NCI-H526 treated with DMSO at 0.1 percent for 48 hours (cell line): ENCODE data around the gene GRAMD1C.

Experiments used
- DNase-seq: peaks from one replicate; lab custom pipeline; 2025; lab: John Stamatoyannopoulos, UW

The GRAMD1C gene

GRCh38 chr3:113852506-113852905 is 13.9 kb downstream of the GRAMD1C start:
- no peak for DNase-seq

GRCh38 chr3:113867506-113867905 is 28.9 kb downstream of the GRAMD1C start:
- DNase-seq: no peak

GRCh38 chr3:113873293-113873692 is 34.7 kb downstream of the GRAMD1C start:
- no peak for DNase-seq

GRCh38 chr3:113873814-113874526 is 35.4 kb downstream of the GRAMD1C start:
- DNase-seq: no peak

- no peak for DNase-seq
Observed at GRCh38 chr3:113878403-113878802, 39.8 kb downstream of the GRAMD1C start.

- DNase-seq: no peak
Observed at GRCh38 chr3:113885050-113885449, 46.5 kb downstream of the GRAMD1C start.

GRCh38 chr3:113890256-113890900 is 51.8 kb downstream of the GRAMD1C start:
- no peak for DNase-seq

- DNase-seq: no peak
Observed at GRCh38 chr3:113894927-113895326, 56.3 kb downstream of the GRAMD1C start.

GRCh38 chr3:113895964-113896363 is 57.4 kb downstream of the GRAMD1C start:
- no peak for DNase-seq

- DNase-seq: no peak
Observed at GRCh38 chr3:113896930-113897329, 58.3 kb downstream of the GRAMD1C start.

GRCh38 chr3:113897373-113897777 is 58.8 kb downstream of the GRAMD1C start:
- DNase-seq: no peak

GRCh38 chr3:113898892-113899291 is 60.3 kb downstream of the GRAMD1C start:
- DNase-seq: no peak

- no peak for DNase-seq
Observed at GRCh38 chr3:113906568-113907140, 68.1 kb downstream of the GRAMD1C start.

GRCh38 chr3:113908133-113908532 is 69.5 kb downstream of the GRAMD1C start:
- DNase-seq: no peak

GRCh38 chr3:113910966-113911365 is 72.4 kb downstream of the GRAMD1C start:
- DNase-seq: no peak

GRCh38 chr3:113912552-113913236 is 74.1 kb downstream of the GRAMD1C start:
- peak; percentile 42 for DNase-seq

GRCh38 chr3:113914646-113915045 is 76.1 kb downstream of the GRAMD1C start:
- DNase-seq: no peak

- DNase-seq: no peak
Observed at GRCh38 chr3:113927556-113927955, 89.0 kb downstream of the GRAMD1C start.

GRCh38 chr3:113946831-113947230 is 108.2 kb downstream of the GRAMD1C start:
- DNase-seq: no peak

GRCh38 chr3:113947372-113948014 is 108.9 kb downstream of the GRAMD1C start, which contains the start of gene ZDHHC23:
Gene ZDHHC23, plus strand, starts transcription at chr3:113948013. Its CDS starts 790 bp downstream, at chr3:113948803.
- DNase-seq: peak; percentile 30

- peak; percentile 36 for DNase-seq
Observed at GRCh38 chr3:113948015-113948917, 109.7 kb downstream of the GRAMD1C start.
